GM19468 (cell line): ENCODE measurements around the gene AGAP1.

Source experiments
- ATAC-seq: cut with Tn5 transposase; IDR thresholded peaks from one replicate; pipeline ENCODE4 v1.9.1; 2021; ENCODE audit warnings: mild to moderate bottlenecking, moderate library complexity, moderate number of reproducible peaks; ENCODE audit not compliant: unreplicated experiment; ENCODE audit errors: extremely low read depth

AGAP1 gene

DNA sequence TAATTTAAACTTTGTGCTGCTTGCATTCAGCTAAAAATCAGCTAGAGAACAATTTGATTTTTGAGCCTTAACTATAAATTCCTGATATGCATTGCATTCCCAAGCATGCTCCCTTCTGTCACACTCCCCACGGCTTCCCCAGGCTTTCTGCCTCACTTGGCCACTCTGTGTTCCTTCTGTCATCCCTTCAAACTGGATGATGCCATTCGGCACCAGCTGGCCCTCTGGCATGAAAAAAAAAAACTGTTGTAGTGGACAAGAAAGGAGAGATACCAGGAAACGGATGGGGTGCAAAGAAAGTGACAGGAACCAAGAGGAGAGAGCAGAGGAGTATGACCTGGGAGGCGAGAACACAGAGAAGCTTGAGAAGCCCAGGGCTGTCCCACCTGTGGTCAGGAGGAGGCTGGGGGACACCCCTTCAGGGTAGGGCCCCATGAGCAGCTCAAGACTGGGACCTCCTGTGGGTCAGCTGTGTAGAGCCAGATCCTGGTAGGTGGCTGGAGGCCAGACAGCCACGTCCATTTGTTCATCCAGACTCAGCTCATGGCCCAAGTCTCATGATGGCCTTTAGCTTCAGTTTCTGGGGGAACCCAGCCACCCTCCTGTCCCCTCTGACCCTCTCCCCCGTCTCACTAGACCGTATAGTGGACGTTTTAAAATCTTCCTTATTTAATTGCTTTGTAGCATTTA, 462.6 kb downstream of the AGAP1 start:
- no peak for ATAC-seq

DNA sequence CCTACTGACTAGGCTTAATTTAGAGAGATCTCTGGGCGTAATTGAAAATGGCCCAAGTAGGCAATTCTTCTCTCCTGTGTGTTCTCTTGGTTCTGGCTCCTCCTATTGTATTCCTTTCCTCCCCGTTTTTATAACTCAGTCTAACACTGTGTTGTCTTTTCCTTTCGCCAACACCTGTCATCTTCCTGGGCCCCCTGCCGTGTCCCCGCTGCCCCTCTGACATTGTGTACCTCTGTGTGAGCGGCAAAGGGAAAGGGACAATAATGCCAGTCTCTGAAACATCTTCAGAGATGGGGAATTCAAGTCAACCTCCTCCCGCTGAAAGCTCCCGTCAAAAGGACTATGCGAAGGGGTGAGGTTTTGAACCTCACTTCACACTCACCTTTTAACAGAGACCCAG, 463.4 kb downstream of the AGAP1 start:
- no peak for ATAC-seq

DNA sequence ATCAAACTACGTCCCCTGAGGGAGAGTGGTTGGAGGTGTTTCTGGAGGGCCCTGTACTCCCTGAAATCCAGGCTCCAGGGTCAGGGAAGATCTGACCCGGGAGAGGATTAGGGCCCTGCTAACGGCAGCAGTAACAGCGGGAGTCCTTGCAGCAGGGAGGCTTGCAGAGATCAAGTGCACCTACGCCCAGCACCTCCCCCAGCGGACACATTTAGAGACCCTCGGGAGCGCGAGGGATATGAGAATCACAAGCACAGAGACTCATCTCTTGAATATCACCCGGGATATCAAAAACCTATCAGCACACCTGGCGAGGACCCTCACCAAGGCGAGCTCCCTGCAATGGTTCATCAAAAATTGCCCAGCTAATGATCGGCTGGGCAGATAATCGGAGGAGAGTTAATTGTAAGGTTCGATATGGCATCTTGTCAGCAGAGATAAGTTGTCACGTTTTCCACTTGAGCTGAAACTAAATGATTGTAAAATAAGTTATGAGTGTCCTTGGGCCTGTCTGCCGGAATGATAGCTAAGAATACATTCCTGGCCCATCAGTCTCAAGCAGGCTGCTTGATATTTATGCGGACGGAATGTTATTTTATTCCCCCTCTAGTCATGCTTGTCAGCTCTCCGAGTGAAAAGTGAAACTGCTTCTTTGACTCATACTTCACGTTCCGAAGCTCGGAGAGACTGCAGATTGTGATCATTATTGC, 464.5 kb downstream of the AGAP1 start:
- no peak for ATAC-seq

DNA sequence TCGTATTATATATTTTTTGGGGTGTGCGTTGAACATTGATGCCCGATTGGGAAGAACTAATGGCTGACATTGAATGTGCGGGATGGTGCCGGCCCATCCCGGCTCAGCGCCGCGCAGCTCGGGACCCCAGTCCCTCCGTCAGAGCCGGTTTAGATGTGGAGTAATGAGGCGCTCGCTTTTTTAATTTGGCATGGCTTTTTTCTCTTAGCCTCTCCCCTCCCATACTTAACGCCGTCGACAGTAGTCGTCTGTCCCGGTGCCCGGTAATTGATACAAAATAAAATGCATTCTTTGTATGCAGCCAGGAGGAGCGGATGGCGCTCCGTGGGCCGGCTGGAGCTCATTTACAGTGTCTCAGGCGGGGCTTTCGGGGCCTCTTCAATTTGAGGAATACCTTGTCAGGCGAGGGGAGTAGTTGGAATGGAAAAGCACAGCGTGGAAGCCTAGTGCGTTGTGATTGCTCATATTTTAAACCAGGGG, 465.1 kb downstream of the AGAP1 start:
- ATAC-seq = no peak

DNA sequence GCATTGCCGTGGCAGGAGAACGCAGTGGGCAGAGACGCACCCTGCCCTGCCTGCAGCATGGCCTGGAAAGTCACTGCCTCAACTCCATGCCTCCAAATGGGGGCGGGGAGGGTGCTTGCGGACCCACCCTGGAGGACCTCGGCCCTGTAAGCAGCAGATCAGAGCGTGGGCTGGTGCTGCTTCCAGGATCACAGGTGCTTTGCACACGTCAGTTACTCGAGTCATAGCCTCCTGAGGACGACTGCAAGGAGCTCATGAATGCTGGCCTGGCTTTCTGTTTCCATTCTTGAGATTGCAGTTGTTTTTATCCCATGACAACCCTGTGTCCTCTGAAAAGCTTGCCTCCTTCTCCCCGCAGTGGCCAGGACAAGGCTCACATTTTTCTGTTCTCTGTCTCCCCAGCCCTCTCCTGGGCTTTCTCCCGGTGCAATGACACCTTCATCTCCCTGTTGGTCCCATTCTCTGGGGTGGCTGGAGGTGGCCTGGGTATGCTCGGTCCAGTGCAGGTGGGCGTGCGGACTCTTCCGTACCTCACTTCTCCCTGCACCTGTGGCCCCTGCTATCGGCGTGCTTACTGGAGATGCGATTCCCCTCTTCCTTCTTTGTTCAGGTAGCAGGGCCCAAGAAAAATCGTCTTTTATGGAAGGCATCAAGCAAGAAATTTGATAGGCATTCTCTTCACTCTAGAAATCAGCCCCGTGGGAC, 466.3 kb downstream of the AGAP1 start:
- ATAC-seq = no peak

DNA sequence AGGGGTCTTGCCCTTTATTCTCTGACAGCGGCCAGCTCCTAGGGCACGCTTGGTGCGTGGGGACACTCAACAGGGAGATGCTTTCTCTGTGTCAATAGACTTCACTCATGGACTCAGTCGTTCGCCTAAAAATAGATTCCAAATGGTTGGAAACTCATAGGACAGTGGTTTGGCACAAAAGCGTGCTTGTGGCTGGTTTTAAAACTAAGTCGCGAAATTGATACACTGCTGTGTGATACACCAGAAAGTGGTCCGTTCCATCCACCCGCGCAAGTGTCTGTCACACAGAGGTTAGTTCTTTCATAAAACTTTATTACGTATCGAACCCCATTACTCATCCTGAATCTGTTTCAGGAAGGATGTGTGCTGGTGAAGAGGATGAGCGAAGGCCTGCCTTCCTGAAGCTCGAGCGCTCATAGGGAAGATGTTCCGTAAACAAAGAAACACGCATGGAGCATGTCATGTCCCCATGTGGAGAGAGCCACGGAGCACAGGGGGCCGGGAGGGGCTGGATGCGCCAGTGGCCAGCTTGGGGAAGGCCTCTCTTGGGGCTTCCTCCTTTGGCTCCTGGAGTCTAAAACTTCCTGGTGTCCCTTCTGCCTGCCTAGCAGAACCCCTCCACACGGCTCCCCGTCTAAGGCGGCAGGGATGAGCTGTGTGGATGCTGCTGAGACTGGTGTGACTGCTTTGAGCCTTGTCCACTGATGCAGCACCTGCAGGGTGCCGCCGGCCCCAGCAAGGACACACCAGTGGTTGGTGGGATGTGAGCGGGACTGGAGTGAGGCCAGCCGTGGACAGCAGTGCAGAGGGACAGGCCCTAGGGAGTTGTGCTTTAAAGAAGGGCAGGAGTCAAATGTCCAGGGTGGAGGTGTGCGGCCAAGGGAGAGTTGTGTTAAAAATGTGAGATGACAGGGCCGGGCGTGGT, 467.1 kb downstream of the AGAP1 start:
- ATAC-seq = no peak

DNA sequence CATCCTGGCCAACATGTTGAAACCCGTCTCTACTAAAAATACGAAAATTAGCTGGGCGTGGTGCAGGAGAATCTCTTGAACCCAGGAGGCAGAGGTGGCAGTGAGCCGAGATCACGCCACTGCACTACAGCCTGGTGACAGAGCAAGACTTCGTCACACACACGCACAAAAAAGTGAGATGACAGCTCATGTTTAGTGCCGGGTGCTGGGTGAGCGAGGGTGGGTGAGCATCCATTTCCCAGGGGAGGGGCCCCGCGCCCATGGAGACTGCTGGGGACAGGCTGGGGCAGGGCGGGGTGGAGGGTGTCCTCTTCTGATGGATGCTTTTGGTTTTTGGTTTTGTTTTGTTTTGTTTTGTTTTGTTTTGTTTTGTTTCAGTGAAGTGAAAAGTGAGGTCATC, 467.9 kb downstream of the AGAP1 start:
- ATAC-seq = no peak

DNA sequence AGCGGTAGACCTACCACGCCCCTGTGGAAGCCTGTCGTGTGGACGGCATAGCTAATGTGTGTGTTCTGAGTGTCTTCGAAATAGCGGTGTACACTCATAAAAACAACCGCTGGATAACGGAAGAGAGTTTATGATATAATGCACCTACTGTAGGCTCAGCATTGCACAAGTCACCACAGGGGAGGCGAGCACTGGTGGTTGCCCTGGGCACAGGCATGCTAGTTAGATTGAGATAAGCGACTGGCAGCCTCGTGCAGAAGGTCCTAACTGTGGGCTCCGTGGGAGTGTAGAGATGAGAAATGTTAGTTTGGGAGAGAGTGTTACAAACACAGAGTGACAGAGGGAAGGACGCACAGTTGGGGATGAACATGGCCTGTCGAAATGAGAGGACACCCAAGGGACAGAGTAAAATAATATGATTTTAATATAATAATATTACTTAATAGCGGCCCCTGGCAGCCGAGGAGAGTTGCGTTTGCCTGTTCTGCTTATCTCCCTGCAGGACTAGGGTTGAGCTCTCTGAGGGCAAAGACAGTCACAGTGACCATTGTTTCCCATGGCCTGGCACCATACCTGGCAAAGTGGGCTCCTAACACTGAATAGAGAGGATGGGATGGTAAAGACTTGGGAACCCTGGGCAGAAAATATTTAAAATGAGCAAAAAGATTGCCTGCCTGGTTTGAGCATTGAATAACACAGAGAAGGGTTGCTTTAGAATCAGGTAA, 470.2 kb downstream of the AGAP1 start:
- no peak for ATAC-seq

DNA sequence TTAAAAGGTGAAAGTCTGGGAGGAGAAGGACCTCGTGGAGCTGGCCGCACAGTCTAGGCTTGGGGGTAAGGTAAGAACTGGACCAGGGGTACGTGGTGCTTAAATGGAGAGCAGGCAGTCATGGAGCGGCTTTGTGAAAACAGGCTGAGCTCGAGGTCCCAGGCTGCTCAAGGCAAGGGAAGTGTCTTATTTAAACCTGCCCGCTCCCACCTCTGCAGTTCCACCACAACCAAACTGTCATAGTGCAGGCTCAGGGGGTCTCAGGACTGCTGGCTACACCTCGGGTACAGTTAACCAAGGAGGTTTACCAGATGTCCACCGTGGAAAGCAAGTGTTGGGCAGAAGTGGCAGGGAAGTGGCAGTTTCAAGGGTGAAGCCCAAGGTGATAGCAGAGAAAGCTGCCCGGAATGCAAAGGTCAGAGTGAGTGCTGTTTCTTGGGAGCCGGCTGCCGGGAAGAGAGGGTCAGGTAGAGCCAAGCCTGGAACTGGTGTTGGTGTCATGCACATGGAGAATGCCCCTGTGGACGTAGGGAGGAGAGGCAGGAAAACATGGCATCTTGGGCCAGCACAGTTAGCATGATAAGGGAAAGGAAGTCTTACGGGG, 471.0 kb downstream of the AGAP1 start:
- ATAC-seq = no peak

DNA sequence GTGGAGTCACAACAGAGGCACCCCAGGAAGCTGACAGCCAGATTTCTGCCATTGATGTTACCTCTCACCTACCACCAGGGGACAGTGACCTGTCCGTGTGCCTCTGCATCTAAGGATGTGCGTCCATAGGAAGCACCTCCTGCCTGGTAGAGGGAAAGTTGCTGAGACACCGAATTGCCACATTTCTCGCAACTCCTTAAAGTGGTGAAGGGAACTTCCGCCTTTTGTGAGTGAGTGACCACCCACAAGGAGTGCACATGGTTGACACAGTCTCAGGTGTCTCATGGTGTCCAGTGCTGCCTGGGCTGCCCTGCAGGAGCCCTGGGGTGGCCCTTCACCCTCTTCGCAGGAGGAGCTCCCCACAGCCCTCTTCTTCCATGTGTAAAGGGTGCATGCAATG, 472.6 kb downstream of the AGAP1 start:
- no peak for ATAC-seq

DNA sequence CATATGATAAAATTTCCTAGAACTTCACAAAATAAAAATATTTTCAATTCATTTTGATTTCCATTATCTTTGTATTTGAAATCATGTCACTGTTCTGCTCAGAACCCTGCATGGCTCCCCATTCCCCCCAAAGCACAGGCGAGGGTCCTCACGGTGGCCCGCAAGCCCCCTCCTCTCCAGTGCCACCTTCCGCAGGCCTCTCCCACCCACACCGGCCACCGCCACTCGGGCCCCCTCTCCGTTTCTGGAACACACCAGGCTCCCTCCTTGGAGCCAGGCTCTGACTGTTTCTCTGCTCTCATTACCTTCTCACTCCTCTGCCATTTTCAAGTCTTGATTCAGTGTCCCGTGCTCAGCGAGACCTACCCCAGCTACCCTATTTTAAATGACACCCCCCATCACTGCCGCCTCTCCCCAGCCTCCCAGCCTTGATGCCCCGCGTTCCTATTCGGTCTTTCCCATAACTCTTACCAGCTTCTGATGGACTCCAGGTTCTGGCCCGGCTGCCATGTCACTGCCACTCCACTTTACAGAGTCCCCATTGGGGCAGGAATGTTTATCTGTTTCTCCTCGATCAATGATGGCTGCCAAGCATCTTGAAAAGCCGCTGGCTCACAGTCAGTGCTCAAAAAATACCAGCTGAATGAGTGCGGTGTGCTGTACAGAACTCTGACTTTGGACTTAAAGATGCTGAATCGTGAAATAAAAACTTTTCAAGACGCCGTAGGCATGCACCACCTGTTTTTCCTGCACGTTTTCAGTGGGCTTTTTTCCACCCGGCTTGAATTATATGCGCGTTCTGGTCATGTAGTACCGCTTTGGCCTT, 473.3 kb downstream of the AGAP1 start:
- ATAC-seq = no peak

DNA sequence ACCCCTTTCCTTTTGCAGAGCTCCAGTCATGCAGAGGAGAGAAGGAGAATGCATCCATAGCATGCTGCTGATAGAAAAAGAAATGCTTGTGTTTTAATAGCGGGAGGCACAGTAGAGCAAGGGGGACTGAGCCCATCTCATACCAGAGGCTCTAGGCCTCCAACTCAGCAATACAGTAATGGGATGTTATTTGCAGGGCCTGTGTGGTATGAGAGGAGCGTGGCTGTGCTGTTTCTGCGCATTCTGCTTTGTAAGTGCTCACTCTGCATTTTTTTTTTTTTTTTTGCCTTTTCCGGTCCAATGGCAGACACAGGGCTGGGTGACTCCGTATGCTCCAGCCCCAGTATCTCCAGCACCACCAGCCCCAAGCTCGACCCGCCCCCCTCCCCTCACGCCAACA, 474.3 kb downstream of the AGAP1 start:
- ATAC-seq = no peak

DNA sequence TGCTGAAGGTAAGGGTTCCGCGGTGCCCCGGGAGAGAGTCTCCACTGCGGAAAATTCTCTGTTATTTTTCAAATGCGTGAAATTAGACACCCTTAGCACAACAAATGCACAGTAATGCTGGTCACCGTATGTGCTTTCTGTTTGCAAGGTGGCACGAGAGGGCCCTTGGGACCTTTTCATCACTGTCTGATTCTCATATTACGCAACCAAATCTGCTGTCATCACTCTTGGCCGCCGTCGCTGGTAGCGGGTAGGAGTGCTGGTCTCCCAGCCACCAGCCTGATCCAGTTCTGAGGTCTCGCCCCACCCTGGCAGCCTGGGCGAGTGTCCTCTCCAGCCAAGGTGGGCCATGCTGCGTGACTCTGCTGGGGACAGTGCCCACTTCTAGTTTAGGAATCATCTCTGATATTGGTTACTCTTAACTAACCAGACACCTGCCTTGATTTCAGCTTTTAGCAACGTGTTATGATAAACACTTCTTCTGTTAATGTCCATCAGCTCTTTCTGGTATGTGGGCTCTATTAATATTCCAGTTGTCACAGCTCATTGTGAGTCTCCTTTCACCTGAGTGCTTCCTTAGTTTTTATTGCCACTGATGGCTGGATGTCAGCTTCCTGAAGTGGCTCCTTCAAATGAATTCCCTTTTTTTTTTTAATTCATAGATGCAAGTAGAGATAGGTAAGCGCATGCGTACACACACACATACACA, 474.9 kb downstream of the AGAP1 start:
- no peak for ATAC-seq

DNA sequence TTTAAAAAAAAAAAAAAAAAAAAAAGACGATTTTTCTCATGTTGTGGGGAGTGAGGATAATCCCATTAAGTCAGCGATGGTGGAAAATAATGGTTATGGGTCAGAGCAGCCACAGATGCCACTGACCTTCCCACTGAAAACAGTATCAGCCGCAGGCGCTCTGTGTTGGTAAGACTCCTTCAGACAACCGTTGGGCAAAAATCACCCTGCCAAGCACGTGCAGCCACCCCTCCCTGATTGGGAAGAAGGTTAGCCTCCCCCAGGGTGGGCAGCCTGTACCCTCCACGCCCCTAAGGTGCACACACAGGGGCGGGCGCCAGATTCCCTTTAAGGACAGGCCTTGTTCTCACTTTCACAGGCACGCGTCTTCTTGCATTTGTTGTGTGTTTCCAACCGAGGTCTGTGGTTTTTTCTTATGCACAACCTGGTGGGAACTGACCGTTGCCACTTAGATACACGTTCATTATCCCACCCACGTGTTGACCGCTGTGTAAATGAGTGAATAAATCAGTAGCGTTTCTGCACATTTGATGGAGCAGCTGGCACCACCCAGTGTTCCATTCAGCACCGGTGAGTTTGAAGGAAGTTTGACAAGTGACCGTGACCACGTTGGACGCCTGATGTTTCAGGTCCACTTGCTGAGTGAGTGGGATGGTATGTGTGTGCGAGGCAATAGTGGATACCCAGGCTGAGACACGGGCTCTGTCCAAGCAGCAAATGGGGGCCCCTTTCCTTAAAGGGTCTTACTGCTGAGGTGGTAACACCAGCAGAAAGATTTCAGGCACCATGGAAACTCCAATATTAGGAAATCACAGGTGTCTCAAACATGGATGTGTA, 476.6 kb downstream of the AGAP1 start:
- no peak for ATAC-seq

DNA sequence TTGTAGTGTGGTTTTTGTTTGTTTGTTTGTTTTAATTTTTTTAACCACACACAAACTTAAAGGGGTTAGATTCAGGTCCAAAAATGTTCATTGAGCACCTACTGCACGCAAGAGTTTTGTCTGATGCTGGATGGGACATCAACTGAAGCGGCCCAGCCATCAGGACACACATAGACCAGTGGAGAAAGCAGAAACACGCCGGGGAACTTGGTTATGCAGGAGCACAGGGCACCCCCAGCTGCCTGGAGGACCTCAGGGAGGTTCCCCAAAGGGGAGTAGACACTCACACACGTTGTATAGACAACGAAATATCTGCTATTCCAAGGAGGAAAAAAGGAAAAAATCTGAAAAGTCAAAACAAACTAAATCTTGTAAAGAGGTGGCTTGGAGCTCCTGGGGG, 482.7 kb downstream of the AGAP1 start:
- no peak for ATAC-seq

DNA sequence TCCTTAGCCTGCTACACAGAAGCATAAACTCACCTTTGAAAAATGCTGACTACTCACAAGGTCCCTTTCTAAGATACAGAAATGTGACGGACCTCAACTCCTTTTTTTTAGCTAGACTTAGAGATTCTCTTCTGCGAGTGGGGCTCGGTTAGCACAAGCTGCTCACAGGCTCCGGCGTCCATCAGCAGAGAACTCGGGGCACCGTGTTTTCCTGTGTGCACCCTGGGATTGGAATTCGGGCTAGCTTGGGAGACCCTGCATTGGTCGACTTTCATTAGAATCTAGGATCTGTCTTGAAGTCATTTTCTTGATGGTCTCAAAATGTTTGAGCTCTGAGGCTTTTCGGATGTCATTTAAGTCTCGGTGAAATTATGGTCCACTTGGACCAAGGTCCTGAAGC, 483.1 kb downstream of the AGAP1 start:
- ATAC-seq = no peak

DNA sequence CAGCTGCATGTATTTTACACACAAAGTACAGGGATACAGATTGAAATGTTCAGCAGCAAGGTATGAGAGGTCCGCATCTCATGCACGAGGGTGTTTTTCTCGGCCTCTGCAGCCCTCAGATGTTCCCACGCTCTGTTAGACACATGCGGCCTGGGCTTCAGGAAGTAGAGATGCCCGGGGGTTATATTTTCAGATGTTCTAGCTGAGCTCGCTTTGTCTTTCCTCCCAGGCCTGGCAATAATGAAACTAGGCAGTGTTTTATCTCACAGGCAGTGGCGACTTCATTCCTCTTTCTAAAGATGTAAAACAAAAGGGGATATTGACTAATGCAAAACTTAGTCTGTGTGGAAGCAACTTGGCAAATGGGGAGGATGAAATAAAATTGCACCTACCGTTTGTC, 483.6 kb downstream of the AGAP1 start:
- no peak for ATAC-seq
